ENCODE results near the gene OR2V2. TPM values are rescaled to one million over a fixed set of nuclear protein-coding genes. Genes with fewer than 3 reads are reported as not detected.

The OR2V2 gene
- total RNA-seq, 1 donor from 2014 or later = not detected

- Mint-ChIP-seq H3K36me3 (ENCODE audit: low read depth, unreplicated experiment) (no peaks in the 10 kb centered on the region), H3K9me3 (ENCODE audit: unreplicated experiment) (peaks cover 4% of the 10 kb centered on the region), H3K27me3 (ENCODE audit: unreplicated experiment) (peaks cover 12% of the 10 kb centered on the region), H3K4me1 (ENCODE audit: unreplicated experiment) (peaks cover 7% of the 10 kb centered on the region), H3K4me3 (ENCODE audit: unreplicated experiment) (peak overlapping the region; percentile 85), H3K27ac (ENCODE audit: unreplicated experiment) (no peak overlapping the region)
- TF ChIP-seq CTCF (IDR thresholded peaks at IDR 0.05; ENCODE audit: unreplicated experiment) = no peak
- DNase-seq (ENCODE audit: low spot score) = no peak
Observed at GRCh38 chr5:181114844-181115778, 32.3 kb upstream of the OR2V2 start.

GRCh38 chr5:181118369-181118768 lies 29.0 kb upstream of the OR2V2 start:
- DNase-seq (ENCODE audit: low spot score) = no peak
- TF ChIP-seq CTCF (IDR thresholded peaks at IDR 0.05; ENCODE audit: unreplicated experiment) = no peak
- Mint-ChIP-seq H3K36me3 (ENCODE audit: low read depth, unreplicated experiment) (no peaks in the 10 kb centered on the region), H3K4me1 (ENCODE audit: unreplicated experiment) (peaks cover 23% of the 10 kb centered on the region), H3K9me3 (ENCODE audit: unreplicated experiment) (peaks cover 4% of the 10 kb centered on the region), H3K4me3 (ENCODE audit: unreplicated experiment) (no peak overlapping the region), H3K27me3 (ENCODE audit: unreplicated experiment) (peaks cover 17% of the 10 kb centered on the region), H3K27ac (ENCODE audit: unreplicated experiment) (no peak overlapping the region)

GRCh38 chr5:181119105-181119504 lies 28.3 kb upstream of the OR2V2 start:
- peaks cover 23% of the 10 kb centered on the region for H3K4me1 Mint-ChIP-seq (ENCODE audit: unreplicated experiment)
- H3K9me3 Mint-ChIP-seq (ENCODE audit: unreplicated experiment) = peaks cover 4% of the 10 kb centered on the region
- H3K4me3 Mint-ChIP-seq (ENCODE audit: unreplicated experiment) = no peak overlapping the region
- no peak for TF ChIP-seq CTCF (IDR thresholded peaks at IDR 0.05; ENCODE audit: unreplicated experiment)
- no peaks in the 10 kb centered on the region for H3K36me3 Mint-ChIP-seq (ENCODE audit: low read depth, unreplicated experiment)
- H3K27me3 Mint-ChIP-seq (ENCODE audit: unreplicated experiment) = peaks cover 14% of the 10 kb centered on the region
- DNase-seq (ENCODE audit: low spot score) = no peak
- peak overlapping the region; percentile 36 for H3K27ac Mint-ChIP-seq (ENCODE audit: unreplicated experiment)

- no peaks in the 10 kb centered on the region for H3K9me3 Mint-ChIP-seq (ENCODE audit: unreplicated experiment)
- no peak for TF ChIP-seq CTCF (IDR thresholded peaks at IDR 0.05; ENCODE audit: unreplicated experiment)
- no peak for DNase-seq (ENCODE audit: low spot score)
- peaks cover 20% of the 10 kb centered on the region for H3K4me1 Mint-ChIP-seq (ENCODE audit: unreplicated experiment)
- no peaks in the 10 kb centered on the region for H3K36me3 Mint-ChIP-seq (ENCODE audit: low read depth, unreplicated experiment)
- H3K27ac Mint-ChIP-seq (ENCODE audit: unreplicated experiment) = no peak overlapping the region
- no peak overlapping the region for H3K4me3 Mint-ChIP-seq (ENCODE audit: unreplicated experiment)
- peaks cover 13% of the 10 kb centered on the region for H3K27me3 Mint-ChIP-seq (ENCODE audit: unreplicated experiment)
Observed at GRCh38 chr5:181120306-181120705, 27.1 kb upstream of the OR2V2 start.

GRCh38 chr5:181120761-181121160 lies 26.6 kb upstream of the OR2V2 start:
- DNase-seq (ENCODE audit: low spot score) = no peak
- TF ChIP-seq CTCF (IDR thresholded peaks at IDR 0.05; ENCODE audit: unreplicated experiment) = no peak

More at GRCh38 chr5:181120761-181121160, 26.6 kb upstream of the OR2V2 start:
- H3K36me3 Mint-ChIP-seq (ENCODE audit: low read depth, unreplicated experiment) = no peaks in the 10 kb centered on the region
- H3K4me1 Mint-ChIP-seq (ENCODE audit: unreplicated experiment) = peaks cover 18% of the 10 kb centered on the region
- no peak overlapping the region for H3K4me3 Mint-ChIP-seq (ENCODE audit: unreplicated experiment)
- H3K27ac Mint-ChIP-seq (ENCODE audit: unreplicated experiment) = no peak overlapping the region
- no peaks in the 10 kb centered on the region for H3K9me3 Mint-ChIP-seq (ENCODE audit: unreplicated experiment)
- peaks cover 10% of the 10 kb centered on the region for H3K27me3 Mint-ChIP-seq (ENCODE audit: unreplicated experiment)

All from endothelial cell (in vitro differentiated cells).